ENCODE data around the gene LRP1B.

DNA sequence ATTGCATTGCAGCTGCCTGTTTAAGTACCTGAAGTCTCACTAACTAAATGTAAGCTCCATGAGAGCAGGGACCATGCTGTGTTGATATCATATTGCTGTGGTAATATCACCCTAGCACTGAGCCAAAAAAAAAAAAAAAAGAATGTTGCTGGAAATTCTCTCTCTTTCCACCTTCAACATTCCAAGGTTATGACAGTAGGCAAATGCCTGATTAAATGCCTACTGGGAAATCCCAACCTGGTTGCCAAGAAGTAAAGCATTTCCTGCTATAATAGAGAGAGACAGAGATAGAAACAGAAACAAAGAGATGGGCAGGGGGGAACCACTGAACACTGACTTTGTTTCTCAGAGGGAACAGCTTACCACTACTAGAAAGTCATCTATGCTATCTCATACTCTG is 1604.2 kb downstream of the LRP1B start:
- TF ChIP-seq, protein P1, sequence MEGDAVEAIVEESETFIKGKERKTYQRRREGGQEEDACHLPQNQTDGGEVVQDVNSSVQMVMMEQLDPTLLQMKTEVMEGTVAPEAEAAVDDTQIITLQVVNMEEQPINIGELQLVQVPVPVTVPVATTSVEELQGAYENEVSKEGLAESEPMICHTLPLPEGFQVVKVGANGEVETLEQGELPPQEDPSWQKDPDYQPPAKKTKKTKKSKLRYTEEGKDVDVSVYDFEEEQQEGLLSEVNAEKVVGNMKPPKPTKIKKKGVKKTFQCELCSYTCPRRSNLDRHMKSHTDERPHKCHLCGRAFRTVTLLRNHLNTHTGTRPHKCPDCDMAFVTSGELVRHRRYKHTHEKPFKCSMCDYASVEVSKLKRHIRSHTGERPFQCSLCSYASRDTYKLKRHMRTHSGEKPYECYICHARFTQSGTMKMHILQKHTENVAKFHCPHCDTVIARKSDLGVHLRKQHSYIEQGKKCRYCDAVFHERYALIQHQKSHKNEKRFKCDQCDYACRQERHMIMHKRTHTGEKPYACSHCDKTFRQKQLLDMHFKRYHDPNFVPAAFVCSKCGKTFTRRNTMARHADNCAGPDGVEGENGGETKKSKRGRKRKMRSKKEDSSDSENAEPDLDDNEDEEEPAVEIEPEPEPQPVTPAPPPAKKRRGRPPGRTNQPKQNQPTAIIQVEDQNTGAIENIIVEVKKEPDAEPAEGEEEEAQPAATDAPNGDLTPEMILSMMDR (IDR thresholded peaks at IDR 0.05), result no peak
- TF ChIP-seq POLR2AphosphoS5 (IDR thresholded peaks at IDR 0.05; ENCODE audit: insufficient read depth in 1 of 2, low read depth in 1 of 2), result no peak

All from vagina (tissue), 2 donors.